DOHH2 (cell line): Measurements from ENCODE around the gene SOWAHB.

Experiments used
- H3F3A ChIP-seq: fragments of 200-600 bp; sonication (generic), shearing (Covaris generic); 2 replicates; pipeline ENCODE4 v1.6.0; 2016; ENCODE audit warnings: antibody characterized with exemption, mild to moderate bottlenecking; ENCODE audit not compliant: control insufficient read depth, insufficient read depth
- H3K27ac ChIP-seq: fragments of 200-600 bp; sonication (generic); 2 replicates; pipeline ENCODE4 v1.5.1; 2014; ENCODE audit warnings: low read depth, mild to moderate bottlenecking, low read length, moderate library complexity
- H3K27me3 ChIP-seq: fragments of 200-600 bp; sonication (generic); 2 replicates; pipeline ENCODE4 v1.6.1; 2014; ENCODE audit warnings: mild to moderate bottlenecking, low read length, mixed read lengths; ENCODE audit not compliant: control insufficient read depth
- H3K36me3 ChIP-seq: fragments of 200-600 bp; sonication (generic); 2 replicates; pipeline ENCODE4 v1.6.1; 2014; ENCODE audit warnings: mild to moderate bottlenecking, low read length, moderate library complexity, mixed read lengths; ENCODE audit not compliant: control insufficient read depth
- H3K4me1 ChIP-seq: fragments of 200-600 bp; sonication (generic); 2 replicates; pipeline ENCODE4 v1.6.1; 2014; ENCODE audit warnings: mild to moderate bottlenecking, low read length, mixed read lengths; ENCODE audit not compliant: control insufficient read depth
- H3K4me2 ChIP-seq: fragments of 200-600 bp; sonication (generic); 2 replicates; pipeline ENCODE4 v1.6.0; 2014; ENCODE audit warnings: mild to moderate bottlenecking, low read length, moderate library complexity
- H3K4me3 ChIP-seq: fragments of 200-600 bp; sonication (generic); 2 replicates; pipeline ENCODE4 v1.5.1; 2014; ENCODE audit warnings: mild to moderate bottlenecking, low read length, mixed read lengths
- H3K79me2 ChIP-seq: fragments of 200-600 bp; sonication (generic); 2 replicates; pipeline ENCODE4 v1.6.1; 2014; ENCODE audit warnings: mild to moderate bottlenecking, low read length, mixed read lengths; ENCODE audit not compliant: control insufficient read depth
- H3K9me2 ChIP-seq: fragments of 200-600 bp; sonication (generic); replicated peaks from 2 replicates; pipeline ENCODE4 v1.6.1; 2014; ENCODE audit warnings: mild to moderate bottlenecking, low read length, mixed read lengths; ENCODE audit not compliant: control insufficient read depth
- H3K9me3 ChIP-seq: fragments of 200-600 bp; sonication (generic); 2 replicates; pipeline ENCODE4 v1.6.1; 2014; ENCODE audit warnings: antibody characterized with exemption, low read length, mixed read lengths; ENCODE audit not compliant: control insufficient read depth, insufficient read depth
- H4K20me1 ChIP-seq: fragments of 200-600 bp; sonication (generic); 2 replicates; pipeline ENCODE4 v1.6.0; 2014; ENCODE audit warnings: low read depth, mild to moderate bottlenecking, antibody characterized with exemption, low read length, moderate library complexity; ENCODE audit not compliant: control insufficient read depth, insufficient read depth
- EZH2phosphoT487 ChIP-seq: fragments of 200-600 bp; sonication (generic); IDR thresholded peaks from 2 replicates; pipeline ENCODE4 v1.6.1; 2017; ENCODE audit warnings: borderline replicate concordance, mild to moderate bottlenecking, antibody characterized with exemption, low read length, moderate library complexity, mixed read lengths
- TF ChIP-seq, protein P1 (sequence below): fragments of 200-600 bp; sonication (generic); IDR thresholded peaks from one replicate; pipeline ENCODE4 v1.5.1; 2014; ENCODE audit warnings: antibody characterized with exemption, mild to moderate bottlenecking, low read depth, low read length; ENCODE audit not compliant: poor library complexity, severe bottlenecking

SOWAHB gene

DNA sequence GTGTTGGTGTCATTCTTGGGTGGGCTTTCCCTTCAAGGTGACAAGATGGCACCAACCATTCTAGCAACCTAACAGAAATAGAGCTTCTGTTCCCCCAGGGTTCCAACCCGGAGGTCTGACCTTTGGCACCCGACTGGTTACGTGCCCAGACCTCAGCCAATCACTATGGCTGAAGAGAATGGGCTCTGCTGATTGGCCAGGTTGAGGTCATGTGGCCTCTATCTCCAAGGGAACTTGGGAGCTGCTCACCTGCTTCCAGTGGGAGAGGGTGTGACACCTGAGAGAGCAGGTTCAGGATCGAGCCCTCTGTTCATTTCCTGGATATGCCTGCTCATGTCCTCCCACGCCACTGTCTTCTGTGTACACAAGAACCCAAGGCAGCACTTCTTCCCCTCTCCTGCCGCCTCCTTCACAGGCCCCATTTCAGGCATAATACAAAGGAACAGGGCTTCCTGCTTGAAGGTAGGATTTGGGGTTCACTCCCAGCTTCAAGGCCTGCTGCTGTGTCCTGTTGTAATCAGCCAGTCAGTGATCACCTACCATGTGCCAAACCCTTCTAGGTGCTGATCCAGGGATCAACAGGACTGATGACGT, 11.0 kb downstream of the SOWAHB start:
- H3K4me2 ChIP-seq = no peak overlapping the region

DNA sequence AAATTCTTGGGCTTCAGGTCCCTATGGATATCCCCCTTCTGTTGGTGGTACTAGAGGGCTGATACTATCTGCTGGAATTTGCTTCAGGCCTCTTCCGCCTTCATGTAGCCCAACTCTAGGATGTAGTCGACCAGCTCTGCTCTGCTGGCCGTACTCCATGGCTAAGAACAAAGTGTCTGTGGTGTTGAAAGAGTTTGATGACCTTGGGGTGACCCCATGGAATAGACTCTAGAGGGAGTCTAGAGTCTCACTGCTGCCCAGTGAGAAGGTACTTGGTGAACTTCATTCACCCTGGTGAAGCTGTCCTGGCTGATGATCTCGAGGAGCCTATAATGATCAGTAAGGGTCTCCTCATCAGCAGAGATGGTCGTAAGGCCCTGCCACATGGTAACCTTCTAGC, 11.7 kb downstream of the SOWAHB start:
- H4K20me1 ChIP-seq = no peaks in the 10 kb centered on the region
- H3K4me2 ChIP-seq = no peak overlapping the region
- H3K9me3 ChIP-seq = no peaks in the 10 kb centered on the region; the same call in 1 of the 2 replicates
- no peaks in the 10 kb centered on the region for H3F3A ChIP-seq
- H3K4me3 ChIP-seq = no peak overlapping the region
- peaks cover 3% of the 10 kb centered on the region; the same call in 1 of the 2 replicates for H3K27me3 ChIP-seq
- H3K79me2 ChIP-seq = no peaks in the 10 kb centered on the region
- no peak for TF ChIP-seq EZH2phosphoT487
- TF ChIP-seq, protein P1, sequence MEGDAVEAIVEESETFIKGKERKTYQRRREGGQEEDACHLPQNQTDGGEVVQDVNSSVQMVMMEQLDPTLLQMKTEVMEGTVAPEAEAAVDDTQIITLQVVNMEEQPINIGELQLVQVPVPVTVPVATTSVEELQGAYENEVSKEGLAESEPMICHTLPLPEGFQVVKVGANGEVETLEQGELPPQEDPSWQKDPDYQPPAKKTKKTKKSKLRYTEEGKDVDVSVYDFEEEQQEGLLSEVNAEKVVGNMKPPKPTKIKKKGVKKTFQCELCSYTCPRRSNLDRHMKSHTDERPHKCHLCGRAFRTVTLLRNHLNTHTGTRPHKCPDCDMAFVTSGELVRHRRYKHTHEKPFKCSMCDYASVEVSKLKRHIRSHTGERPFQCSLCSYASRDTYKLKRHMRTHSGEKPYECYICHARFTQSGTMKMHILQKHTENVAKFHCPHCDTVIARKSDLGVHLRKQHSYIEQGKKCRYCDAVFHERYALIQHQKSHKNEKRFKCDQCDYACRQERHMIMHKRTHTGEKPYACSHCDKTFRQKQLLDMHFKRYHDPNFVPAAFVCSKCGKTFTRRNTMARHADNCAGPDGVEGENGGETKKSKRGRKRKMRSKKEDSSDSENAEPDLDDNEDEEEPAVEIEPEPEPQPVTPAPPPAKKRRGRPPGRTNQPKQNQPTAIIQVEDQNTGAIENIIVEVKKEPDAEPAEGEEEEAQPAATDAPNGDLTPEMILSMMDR = no peak
- H3K9me2 ChIP-seq = no peaks in the 10 kb centered on the region; the same call in 1 of the 2 replicates
- H3K4me1 ChIP-seq = no peaks in the 10 kb centered on the region
- no peak overlapping the region for H3K27ac ChIP-seq
- H3K36me3 ChIP-seq = no peaks in the 10 kb centered on the region

More for the DNA sequence above, 11.0 kb downstream of the SOWAHB start:
- no peaks in the 10 kb centered on the region for H4K20me1 ChIP-seq
- peaks cover 3% of the 10 kb centered on the region; the same call in 1 of the 2 replicates for H3K27me3 ChIP-seq
- H3F3A ChIP-seq = no peaks in the 10 kb centered on the region
- H3K4me1 ChIP-seq = no peaks in the 10 kb centered on the region
- H3K9me3 ChIP-seq = no peaks in the 10 kb centered on the region; the same call in 1 of the 2 replicates
- H3K79me2 ChIP-seq = no peaks in the 10 kb centered on the region
- no peak for TF ChIP-seq EZH2phosphoT487
- TF ChIP-seq, protein P1 = no peak
- H3K4me3 ChIP-seq = no peak overlapping the region
- no peak overlapping the region for H3K27ac ChIP-seq
- H3K9me2 ChIP-seq = no peaks in the 10 kb centered on the region; the same call in 1 of the 2 replicates
- H3K36me3 ChIP-seq = no peaks in the 10 kb centered on the region

DNA sequence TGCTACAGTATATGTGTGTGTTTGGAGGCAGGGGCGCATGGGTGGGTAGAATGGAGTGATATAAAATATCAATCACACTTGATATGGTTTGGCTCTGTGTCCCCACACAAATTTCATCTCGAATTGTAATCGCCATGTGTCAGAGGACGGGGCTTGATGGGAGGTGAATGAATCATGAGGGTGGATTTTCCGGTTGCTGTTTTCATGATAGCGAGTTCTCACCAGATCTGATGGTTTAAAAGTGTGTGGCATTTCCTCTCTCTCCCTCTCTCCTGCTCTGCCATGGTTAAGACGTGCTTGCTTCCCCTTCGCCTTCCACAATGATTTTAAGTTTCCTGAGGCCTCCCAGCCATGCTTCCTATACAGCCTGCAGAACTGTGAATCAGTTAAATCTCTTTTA, 14.8 kb downstream of the SOWAHB start:
- no peaks in the 10 kb centered on the region for H3K79me2 ChIP-seq

More for the DNA sequence above, 14.8 kb downstream of the SOWAHB start:
- Histone ChIP-seq H3K4me3 (no peak overlapping the region), H3K36me3 (no peaks in the 10 kb centered on the region), H4K20me1 (no peaks in the 10 kb centered on the region), H3K4me2 (no peak overlapping the region), H3K27ac (no peak overlapping the region), H3K9me2 (no peaks in the 10 kb centered on the region; the same call in 1 of the 2 replicates), H3K4me1 (no peaks in the 10 kb centered on the region), H3K27me3 (peaks cover 3% of the 10 kb centered on the region; the same call in 1 of the 2 replicates), H3F3A (no peaks in the 10 kb centered on the region), H3K9me3 (no peaks in the 10 kb centered on the region; the same call in 1 of the 2 replicates)
- no peak for TF ChIP-seq EZH2phosphoT487
- TF ChIP-seq, protein P1 = no peak
